Heart left ventricle (tissue), 16 donors: ENCODE measurements around the gene EVA1C. TPM values are rescaled to one million over a fixed set of nuclear protein-coding genes. Genes with fewer than 3 reads are reported as not detected.
"Not testable (repeated sequence)": the region's sequence is repeated elsewhere in the genome, so short reads cannot be mapped to it uniquely, and the experiment has no call there.

Experiments used
- ATAC-seq, 4 donors: fragments of 200-7000 bp; cut with Tn5 transposase; one replicate each; pipeline ENCODE4 v1.9.1; 2020 to 2022; ENCODE audit warnings: moderate library complexity in 4 of 4, mild to moderate bottlenecking in 3 of 4, moderate number of reproducible peaks in 1 of 4
- DNase-seq, 5 donors: peaks; one replicate each; pipeline ENCODE4 v3.0.0-alpha.2; 2020
- H3K27ac ChIP-seq, 12 donors: fragments of 200-600 bp; sonication (generic) in 4 of 12; one replicate each; pipeline versions ENCODE4 v1.5.0 to v1.8.0; 2016 to 2022; ENCODE audit warnings: mild to moderate bottlenecking in 2 of 12
- H3K27me3 ChIP-seq, 9 donors: fragments of 200-600 bp; sonication (generic) in 2 of 9; one replicate each; pipeline versions ENCODE4 v1.5.1 to v1.8.0; 2016 to 2022; ENCODE audit warnings: mild to moderate bottlenecking in 3 of 9
- H3K36me3 ChIP-seq, 9 donors: fragments of 200-600 bp; sonication (generic) in 2 of 9; one replicate each; pipeline versions ENCODE4 v1.5.0 to v1.8.0; 2018 to 2022; ENCODE audit warnings: mild to moderate bottlenecking in 2 of 9
- H3K4me1 ChIP-seq, 12 donors: fragments of 200-600 bp; sonication (generic) in 4 of 12; one replicate each; pipeline versions ENCODE4 v1.5.0 to v1.8.0; 2016 to 2022; ENCODE audit warnings: mild to moderate bottlenecking in 3 of 12
- H3K4me3 ChIP-seq, 12 donors: fragments of 200-600 bp; sonication (generic) in 4 of 12; one replicate each; pipeline versions ENCODE4 v1.5.0 to v1.8.0; 2017 to 2022; ENCODE audit warnings: mild to moderate bottlenecking in 9 of 12, moderate library complexity in 4 of 12
- H3K9me3 ChIP-seq, 12 donors: fragments of 200-600 bp; sonication (generic) in 4 of 12; one replicate each; pipeline versions ENCODE4 v1.5.0 to v1.8.0; 2016 to 2022; ENCODE audit warnings: mild to moderate bottlenecking in 1 of 12
- CTCF ChIP-seq, 12 donors: fragments of 200-600 bp; sonication (generic) in 4 of 12; IDR thresholded peaks; one replicate each; pipeline versions ENCODE4 v1.5.0 to v1.8.0; 2018 to 2022; ENCODE audit warnings: antibody characterized with exemption in 12 of 12, mild to moderate bottlenecking in 5 of 12
- POLR2A ChIP-seq, 2 donors: fragments of 450-650 bp; IDR thresholded peaks; one replicate each; pipeline ENCODE4 v1.6.1; 2017; ENCODE audit warnings: antibody characterized with exemption in 2 of 2, mild to moderate bottlenecking in 2 of 2, moderate library complexity in 2 of 2
- WGBS, 4 donors: extraction: QIAGEN DNeasy Blood & Tissue Kit in 2 of 4; methylation state at CpG; one replicate each; pipeline versions ENCODE4 v1.1.5 to v1.1.7; 2013 to 2018; 5-methylcytosine and 5-hydroxymethylcytosine counted together
- intact Hi-C, 10 donors: fragments of 100-400 bp; cut with DNase I; formaldehyde crosslinking; loops; one replicate each; pipeline versions ENCODE4 v1.11.1 to v1.14.2; 2022
- polyA plus RNA-seq, 2 donors: library from polyadenylated mRNA; stranded (reverse); fragments of 200-250 nt; gene quantifications; one replicate each; pipeline ENCODE4 v1.2.3, GENCODE V29; 2013
- total RNA-seq, 9 donors: library from RNA; depleted of rRNA in 2 of 9; stranded (reverse); fragments of >200 nt in 2 of 9; fragmentation: NEBNext Ultra II Directional in 3 of 9; extraction: Animal tissue kit (Norgen Biotek cat#: 25700) in 3 of 9; gene quantifications; one replicate each; pipeline versions ENCODE4 v1.1.0 to v1.2.4, GENCODE V29; 2016 to 2023
- donor health status: ischemic (EF 13 %, LVEDD 7.1; RV severe dilation, severe dysfunction).
- donor health status: healthy with polysubstance abuse.
- donor health status: DM: no; HTN: yes; CAD: no.
- donor health status: DM: no; HTN: no; CAD: no.
- donor health status: ischemic (EF 25% LVEDD 6.9; RV normal size, moderate dysfunction).
- donor health status: ischemic (EF 25% LVEDD 5.7; RV mildly dilated, moderate dysfunction).
- donor health status: healthy.
- donor health status: DM: yes; HTN: yes; CAD: no.
- donor health status: ischemic (EF 35%, LVEDD 5.7; RV mildly dilated, moderate dysfunction).
- donor health status: nonischemic (EF 11% LVEDD 7.7; RV severe dilation, severe dysfunction).
- donor health status: DM: yes; HTN: yes; CAD: no.
- donor health status: PGD.
- donor health status: ischemic (EF 29% LVEDD 5.4; RV normal size, mild dysfunction).
- donor health status: nonischemic (EF 23%, LVEDD 6.1; RV moderate dilation, normal function).

EVA1C gene
- total and polyA plus RNA-seq, 11 donors: 10.1 to 44.4 (median 19.7) TPM

GRCh38 chr21:32538147-32538792, 125.8 kb downstream of the EVA1C start:
- no peak overlapping the region for H3K4me3 ChIP-seq
- H3K9me3 ChIP-seq: no peaks in the 10 kb centered on the region
- intact Hi-C loops: no loop called here
- H3K27me3 ChIP-seq: no peaks in the 10 kb centered on the region
- no peaks in the 10 kb centered on the region for H3K4me1 ChIP-seq
- WGBS, 4 donors: 88 to 90% (median 89%) methylated on average over 11 of the region's 11 CpGs
- H3K36me3 ChIP-seq: no peaks in the 10 kb centered on the region
- no peak for ATAC-seq
- no peak overlapping the region for H3K27ac ChIP-seq
- no peak for DNase-seq
- TF ChIP-seq POLR2A (IDR thresholded peaks at IDR 0.05) (no peak), CTCF (IDR thresholded peaks at IDR 0.05) (no peak)

DNA sequence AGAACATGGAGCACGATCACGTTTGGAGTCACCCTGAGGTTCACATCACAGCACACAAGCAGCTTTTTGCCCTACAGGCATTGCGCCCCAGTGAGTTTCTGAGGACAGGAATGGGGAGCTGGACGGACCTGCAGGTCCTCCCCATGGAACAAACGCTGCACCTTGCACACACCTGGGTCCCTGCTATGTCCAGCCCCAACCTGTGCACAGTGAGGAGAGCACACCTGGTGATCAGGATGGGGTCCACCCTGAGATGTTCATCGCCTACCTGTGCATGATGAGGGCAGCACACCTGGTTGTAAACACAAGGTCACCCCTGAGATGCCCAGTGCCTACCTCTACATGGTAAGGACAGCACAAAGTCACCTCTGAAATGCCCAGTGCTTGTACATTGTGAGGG, 126.9 kb downstream of the EVA1C start:
- intact Hi-C loops: no loop called here
- no peaks in the 10 kb centered on the region for H3K36me3 ChIP-seq
- 79 to 94% (median 93%) methylated on average over 5 to 6 of the region's 6 CpGs for WGBS, 4 donors
- TF ChIP-seq CTCF (IDR thresholded peaks at IDR 0.05): no peak
- TF ChIP-seq POLR2A (IDR thresholded peaks at IDR 0.05): no peak
- H3K9me3 ChIP-seq: no peaks in the 10 kb centered on the region
- DNase-seq (no peak), ATAC-seq (no peak)
- H3K4me1 ChIP-seq: no peaks in the 10 kb centered on the region
- H3K4me3 ChIP-seq: no peak overlapping the region
- H3K27ac ChIP-seq: no peak overlapping the region
- no peaks in the 10 kb centered on the region for H3K27me3 ChIP-seq

DNA sequence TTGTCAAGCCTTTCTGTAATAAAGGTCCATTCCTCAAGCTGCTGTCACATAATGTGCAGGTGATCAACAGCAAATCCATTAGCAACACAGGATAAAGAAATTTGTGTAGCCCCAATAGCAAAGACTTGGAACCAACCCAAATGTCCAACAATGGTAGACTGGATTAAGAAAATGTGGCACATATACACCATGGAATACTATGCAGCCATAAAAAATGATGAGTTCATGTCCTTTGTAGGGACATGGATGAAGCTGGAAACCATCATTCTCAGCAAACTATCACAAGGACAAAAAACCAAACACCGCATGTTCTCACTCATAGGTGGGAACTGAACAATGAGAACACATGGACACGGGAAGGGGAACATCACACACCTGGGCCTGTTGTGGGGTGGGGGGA, 130.6 kb downstream of the EVA1C start:
- not testable (repeated sequence) for H3K27ac ChIP-seq, ATAC-seq
- 86 to 97% (median 96%) methylated on average over 2 of the region's 2 CpGs for WGBS, 4 donors

DNA sequence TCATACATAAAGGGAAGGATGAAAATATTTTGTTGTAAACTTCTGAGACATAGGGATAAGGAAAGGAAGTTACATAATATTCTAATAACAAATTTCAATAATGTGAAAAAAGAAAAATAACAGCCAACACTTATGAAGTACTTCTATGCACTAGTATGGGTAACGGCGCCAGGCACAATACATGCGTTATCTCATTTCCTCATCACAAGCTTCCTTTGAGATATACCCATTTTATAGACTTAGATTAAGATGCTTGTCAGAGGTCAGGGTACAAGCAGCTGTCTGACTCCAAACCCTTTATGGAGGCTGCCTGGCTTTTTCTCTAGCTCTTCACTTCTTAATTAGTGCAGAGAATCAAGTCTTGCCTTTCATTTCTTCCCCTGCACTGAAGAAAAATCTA, 131.5 kb downstream of the EVA1C start:
- no peaks in the 10 kb centered on the region for H3K36me3 ChIP-seq
- H3K27ac ChIP-seq: no peak overlapping the region
- DNase-seq: no peak
- no peak overlapping the region for H3K4me3 ChIP-seq
- no peaks in the 10 kb centered on the region for H3K27me3 ChIP-seq
- intact Hi-C loops: no loop called here
- H3K4me1 ChIP-seq: no peaks in the 10 kb centered on the region
- ATAC-seq: no peak
- no peaks in the 10 kb centered on the region for H3K9me3 ChIP-seq
- TF ChIP-seq CTCF (IDR thresholded peaks at IDR 0.05) (no peak), POLR2A (IDR thresholded peaks at IDR 0.05) (no peak)
- 62 to 85% (median 79%) methylated on average over 3 of the region's 3 CpGs for WGBS, 4 donors

More for the DNA sequence above, 130.6 kb downstream of the EVA1C start:
- intact Hi-C loops, H3K4me1 ChIP-seq, H3K4me3 ChIP-seq, H3K36me3 ChIP-seq, H3K9me3 ChIP-seq, DNase-seq, H3K27me3 ChIP-seq: not testable (repeated sequence)

DNA sequence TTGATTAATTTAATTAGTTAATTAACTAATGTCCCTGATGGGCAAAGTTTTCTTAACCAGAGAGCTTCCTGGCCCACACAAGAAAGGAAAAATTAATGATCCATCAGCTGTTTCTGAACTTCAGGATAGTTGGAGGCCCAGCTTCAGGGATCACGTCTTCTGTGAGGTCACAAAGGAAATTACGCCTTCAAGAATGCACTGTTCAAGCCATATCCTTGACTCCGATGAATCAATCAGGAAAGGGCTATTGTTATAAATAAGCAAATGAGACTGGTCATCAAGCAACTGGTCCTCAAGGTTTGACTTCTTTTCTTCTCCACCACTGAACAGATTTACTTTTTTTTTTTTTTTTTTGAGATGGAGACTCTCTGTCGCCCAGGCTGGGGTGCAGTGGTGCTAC, 132.2 kb downstream of the EVA1C start:
- no peak overlapping the region for H3K4me3 ChIP-seq
- intact Hi-C loops: no loop called here
- H3K36me3 ChIP-seq: no peaks in the 10 kb centered on the region
- no peaks in the 10 kb centered on the region for H3K9me3 ChIP-seq
- peak in 1 of 4 donors; percentile 59 for ATAC-seq
- H3K4me1 ChIP-seq: no peaks in the 10 kb centered on the region
- DNase-seq: no peak
- H3K27me3 ChIP-seq: no peaks in the 10 kb centered on the region
- no peak overlapping the region for H3K27ac ChIP-seq
- WGBS, 4 donors: 75 to 83% (median 78%) methylated on average over 4 of the region's 4 CpGs
- no peak for TF ChIP-seq CTCF (IDR thresholded peaks at IDR 0.05)
